HepG2 (cell line): ENCODE results near the gene GSC2.

ENCODE experiments used
- EHMT2 ChIP-seq: fragments of 200-600 bp; sonication (generic); IDR thresholded peaks from 2 replicates; pipeline ENCODE4 v1.7.0; 2017; ENCODE audit warnings: antibody characterized with exemption, low read depth, low read length, borderline replicate concordance
- EZH2 ChIP-seq: conservative IDR thresholded peaks from 2 replicates; pipeline ENCODE4 v1.6.1; 2012; ENCODE audit warnings: mild to moderate bottlenecking, low read depth, low read length, moderate library complexity
- MYC ChIP-seq: sonication (generic); formaldehyde crosslinking; IDR thresholded peaks from 2 replicates; pipeline ENCODE4 v1.9.0; 2021; ENCODE audit warnings: missing genetic modification reagents, borderline replicate concordance
- NFKBIZ ChIP-seq: IDR thresholded peaks from 2 replicates; pipeline ENCODE4 v1.6.1; 2018; ENCODE audit warnings: missing genetic modification reagents, missing compliant biosample characterization
- NR2F1 ChIP-seq, 2 experiments: fragments of 450-650 bp in 1 of 2; formaldehyde crosslinking in 1 of 2; IDR thresholded peaks; 2 replicates each; pipeline versions ENCODE4 v1.5.0 to v1.6.1; 2016 to 2020; ENCODE audit warnings: mild to moderate bottlenecking in 1 of 2, missing compliant biosample characterization in 1 of 2, missing genetic modification reagents in 1 of 2, moderate library complexity in 1 of 2
- PLRG1 ChIP-seq: fragments of 450-650 bp; conservative IDR thresholded peaks from 2 replicates; pipeline ENCODE4 v1.6.1; 2016
- STAG1 ChIP-seq: sonication (generic); formaldehyde crosslinking; IDR thresholded peaks from 2 replicates; pipeline ENCODE4 v1.4.0; 2020; ENCODE audit warnings: missing genetic modification reagents
- TCF7L2 ChIP-seq: IDR thresholded peaks from 2 replicates; pipeline ENCODE4 v1.6.1; 2011; ENCODE audit warnings: mild to moderate bottlenecking, low read depth, low read length, moderate library complexity
- ZNF550 ChIP-seq: sonication (generic); formaldehyde crosslinking; IDR thresholded peaks from 2 replicates; pipeline ENCODE4 v1.4.0; 2020; ENCODE audit warnings: mild to moderate bottlenecking, missing genetic modification reagents, borderline replicate concordance
- TF ChIP-seq, protein P1 (sequence below): sonication (generic); formaldehyde crosslinking; IDR thresholded peaks from 2 replicates; pipeline ENCODE4 v1.4.0; 2020; ENCODE audit warnings: missing genetic modification reagents
- TF ChIP-seq, protein P2 (sequence below), 2 experiments: IDR thresholded peaks; 2 replicates each; pipeline ENCODE4 v1.6.1; 2011 to 2012; ENCODE audit warnings: low read length in 2 of 2, borderline replicate concordance in 1 of 2, low read depth in 1 of 2, mild to moderate bottlenecking in 1 of 2, moderate library complexity in 1 of 2
- TF ChIP-seq, protein P3 (sequence below): IDR thresholded peaks from 2 replicates; pipeline ENCODE4 v1.6.1; 2016; ENCODE audit warnings: low read depth

DNA sequence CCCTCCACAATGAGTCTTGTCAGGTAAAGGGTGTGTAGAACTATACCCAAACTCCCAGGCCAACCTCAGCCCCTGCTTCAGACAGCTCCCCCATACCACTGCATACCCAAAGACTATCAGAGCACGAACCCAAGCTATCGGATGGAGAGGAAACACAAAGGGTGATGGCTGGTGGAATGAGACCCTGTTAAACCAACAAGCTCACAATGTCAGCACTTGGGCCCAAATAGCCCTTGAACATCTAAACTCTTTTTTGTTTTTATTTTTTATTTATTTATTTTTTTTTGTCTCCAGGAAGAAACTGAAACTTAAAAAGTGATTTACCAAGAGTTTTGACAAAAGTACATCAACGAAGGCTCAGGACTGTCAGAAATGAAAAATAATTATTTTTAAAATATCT, 38.5 kb downstream of the GSC2 start:
- TF ChIP-seq PLRG1 (no peak), ZNF550 (no peak), STAG1 (no peak), EHMT2 (no peak), NR2F1 (CRISPR knock-in tag; IDR thresholded peaks at IDR 0.05) (no peak), TCF7L2 (no peak), NFKBIZ (CRISPR knock-in tag) (no peak), MYC (CRISPR knock-in tag) (no peak), EZH2 (no peak)
- TF ChIP-seq, protein P1, sequence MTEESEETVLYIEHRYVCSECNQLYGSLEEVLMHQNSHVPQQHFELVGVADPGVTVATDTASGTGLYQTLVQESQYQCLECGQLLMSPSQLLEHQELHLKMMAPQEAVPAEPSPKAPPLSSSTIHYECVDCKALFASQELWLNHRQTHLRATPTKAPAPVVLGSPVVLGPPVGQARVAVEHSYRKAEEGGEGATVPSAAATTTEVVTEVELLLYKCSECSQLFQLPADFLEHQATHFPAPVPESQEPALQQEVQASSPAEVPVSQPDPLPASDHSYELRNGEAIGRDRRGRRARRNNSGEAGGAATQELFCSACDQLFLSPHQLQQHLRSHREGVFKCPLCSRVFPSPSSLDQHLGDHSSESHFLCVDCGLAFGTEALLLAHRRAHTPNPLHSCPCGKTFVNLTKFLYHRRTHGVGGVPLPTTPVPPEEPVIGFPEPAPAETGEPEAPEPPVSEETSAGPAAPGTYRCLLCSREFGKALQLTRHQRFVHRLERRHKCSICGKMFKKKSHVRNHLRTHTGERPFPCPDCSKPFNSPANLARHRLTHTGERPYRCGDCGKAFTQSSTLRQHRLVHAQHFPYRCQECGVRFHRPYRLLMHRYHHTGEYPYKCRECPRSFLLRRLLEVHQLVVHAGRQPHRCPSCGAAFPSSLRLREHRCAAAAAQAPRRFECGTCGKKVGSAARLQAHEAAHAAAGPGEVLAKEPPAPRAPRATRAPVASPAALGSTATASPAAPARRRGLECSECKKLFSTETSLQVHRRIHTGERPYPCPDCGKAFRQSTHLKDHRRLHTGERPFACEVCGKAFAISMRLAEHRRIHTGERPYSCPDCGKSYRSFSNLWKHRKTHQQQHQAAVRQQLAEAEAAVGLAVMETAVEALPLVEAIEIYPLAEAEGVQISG (CRISPR knock-in tag) = no peak
- TF ChIP-seq, protein P2, sequence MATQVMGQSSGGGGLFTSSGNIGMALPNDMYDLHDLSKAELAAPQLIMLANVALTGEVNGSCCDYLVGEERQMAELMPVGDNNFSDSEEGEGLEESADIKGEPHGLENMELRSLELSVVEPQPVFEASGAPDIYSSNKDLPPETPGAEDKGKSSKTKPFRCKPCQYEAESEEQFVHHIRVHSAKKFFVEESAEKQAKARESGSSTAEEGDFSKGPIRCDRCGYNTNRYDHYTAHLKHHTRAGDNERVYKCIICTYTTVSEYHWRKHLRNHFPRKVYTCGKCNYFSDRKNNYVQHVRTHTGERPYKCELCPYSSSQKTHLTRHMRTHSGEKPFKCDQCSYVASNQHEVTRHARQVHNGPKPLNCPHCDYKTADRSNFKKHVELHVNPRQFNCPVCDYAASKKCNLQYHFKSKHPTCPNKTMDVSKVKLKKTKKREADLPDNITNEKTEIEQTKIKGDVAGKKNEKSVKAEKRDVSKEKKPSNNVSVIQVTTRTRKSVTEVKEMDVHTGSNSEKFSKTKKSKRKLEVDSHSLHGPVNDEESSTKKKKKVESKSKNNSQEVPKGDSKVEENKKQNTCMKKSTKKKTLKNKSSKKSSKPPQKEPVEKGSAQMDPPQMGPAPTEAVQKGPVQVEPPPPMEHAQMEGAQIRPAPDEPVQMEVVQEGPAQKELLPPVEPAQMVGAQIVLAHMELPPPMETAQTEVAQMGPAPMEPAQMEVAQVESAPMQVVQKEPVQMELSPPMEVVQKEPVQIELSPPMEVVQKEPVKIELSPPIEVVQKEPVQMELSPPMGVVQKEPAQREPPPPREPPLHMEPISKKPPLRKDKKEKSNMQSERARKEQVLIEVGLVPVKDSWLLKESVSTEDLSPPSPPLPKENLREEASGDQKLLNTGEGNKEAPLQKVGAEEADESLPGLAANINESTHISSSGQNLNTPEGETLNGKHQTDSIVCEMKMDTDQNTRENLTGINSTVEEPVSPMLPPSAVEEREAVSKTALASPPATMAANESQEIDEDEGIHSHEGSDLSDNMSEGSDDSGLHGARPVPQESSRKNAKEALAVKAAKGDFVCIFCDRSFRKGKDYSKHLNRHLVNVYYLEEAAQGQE (IDR thresholded peaks at IDR 0.05; ENCODE audit: borderline replicate concordance in 1 of 2, low read depth in 1 of 2, low read length in 2 of 2) = no peak
- TF ChIP-seq, protein P3, sequence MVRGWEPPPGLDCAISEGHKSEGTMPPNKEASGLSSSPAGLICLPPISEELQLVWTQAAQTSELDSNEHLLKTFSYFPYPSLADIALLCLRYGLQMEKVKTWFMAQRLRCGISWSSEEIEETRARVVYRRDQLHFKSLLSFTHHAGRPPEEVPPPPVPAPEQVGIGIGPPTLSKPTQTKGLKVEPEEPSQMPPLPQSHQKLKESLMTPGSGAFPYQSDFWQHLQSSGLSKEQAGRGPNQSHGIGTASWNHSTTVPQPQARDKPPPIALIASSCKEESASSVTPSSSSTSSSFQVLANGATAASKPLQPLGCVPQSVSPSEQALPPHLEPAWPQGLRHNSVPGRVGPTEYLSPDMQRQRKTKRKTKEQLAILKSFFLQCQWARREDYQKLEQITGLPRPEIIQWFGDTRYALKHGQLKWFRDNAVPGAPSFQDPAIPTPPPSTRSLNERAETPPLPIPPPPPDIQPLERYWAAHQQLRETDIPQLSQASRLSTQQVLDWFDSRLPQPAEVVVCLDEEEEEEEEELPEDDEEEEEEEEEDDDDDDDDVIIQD (CRISPR knock-in tag) = no peak
